Endodermal cell (in vitro differentiated cells): Measurements from ENCODE around the gene EXOSC9. TPM values are rescaled to one million over a fixed set of nuclear protein-coding genes. Genes with fewer than 3 reads are reported as not detected.

Experiments used
- DNase-seq: peaks from one replicate; pipeline ENCODE4 v3.0.0-alpha.2; 2017
- H3K27ac ChIP-seq: 2 replicates; pipeline ENCODE4 v1.5.1; 2013; ENCODE audit warnings: mild to moderate bottlenecking, low read depth, low read length, moderate library complexity
- H3K27me3 ChIP-seq: 2 replicates; pipeline ENCODE4 v1.6.1; 2013; ENCODE audit warnings: mild to moderate bottlenecking, low read length, moderate library complexity; ENCODE audit not compliant: insufficient read depth, control insufficient read depth, poor library complexity, severe bottlenecking
- H3K36me3 ChIP-seq: 2 replicates; pipeline ENCODE4 v1.7.0; 2013; ENCODE audit warnings: mild to moderate bottlenecking, low read length, moderate library complexity; ENCODE audit not compliant: control insufficient read depth, insufficient read depth
- H3K4me1 ChIP-seq: one replicate; pipeline ENCODE4 v1.7.0; 2013; ENCODE audit warnings: low read length; ENCODE audit not compliant: control insufficient read depth, insufficient read depth
- H3K4me3 ChIP-seq: 2 replicates; pipeline ENCODE4 v1.5.1; 2013; ENCODE audit warnings: mild to moderate bottlenecking, low read length, moderate library complexity
- H3K9ac ChIP-seq: 2 replicates; pipeline ENCODE4 v1.6.1; 2013; ENCODE audit warnings: mild to moderate bottlenecking, low read length, moderate library complexity; ENCODE audit not compliant: poor library complexity, severe bottlenecking; ENCODE audit errors: extremely low read depth
- H3K9me3 ChIP-seq: 2 replicates; pipeline ENCODE4 v1.6.1; 2013; ENCODE audit warnings: mild to moderate bottlenecking, low read length, moderate library complexity; ENCODE audit not compliant: control insufficient read depth
- H3K27ac Mint-ChIP-seq: 2 replicates; pipeline ENCODE4 v1.8.0; 2020; ENCODE audit warnings: mixed read lengths
- H3K27me3 Mint-ChIP-seq: 2 replicates; pipeline ENCODE4 v1.8.0; 2021; ENCODE audit warnings: mild to moderate bottlenecking, mixed read lengths; ENCODE audit not compliant: insufficient read depth
- H3K36me3 Mint-ChIP-seq: 2 replicates; pipeline ENCODE4 v1.8.0; 2020; ENCODE audit warnings: low read depth, mixed read lengths
- H3K4me1 Mint-ChIP-seq: 2 replicates; pipeline ENCODE4 v1.8.0; 2020; ENCODE audit warnings: mixed read lengths
- H3K4me3 Mint-ChIP-seq: 2 replicates; pipeline ENCODE4 v1.8.0; 2020; ENCODE audit warnings: mild to moderate bottlenecking, moderate library complexity, mixed read lengths
- H3K9me3 Mint-ChIP-seq: 2 replicates; pipeline ENCODE4 v1.8.0; 2020; ENCODE audit warnings: mild to moderate bottlenecking, mixed read lengths
- CTCF ChIP-seq: fragments of 200-600 bp; sonication (generic); conservative IDR thresholded peaks from 2 replicates; pipeline ENCODE4 v1.5.0; 2021; ENCODE audit warnings: antibody characterized with exemption, mild to moderate bottlenecking
- WGBS, 2 experiments: methylation state at CpG; one replicate each; pipeline versions ENCODE4 v1.1.5 to v1.1.7; 2013; ENCODE audit warnings: missing lambda C conversion rate in 2 of 2, mixed read lengths in 1 of 2; ENCODE audit not compliant: insufficient coverage in 1 of 2, insufficient read length in 1 of 2; 5-methylcytosine and 5-hydroxymethylcytosine counted together
- total RNA-seq, 2 donors: library from RNA; stranded (reverse); fragmentation: NEBNext Ultra II Directional in 1 of 2; extraction: Animal tissue kit (Norgen Biotek cat#: 25700) in 1 of 2; gene quantifications; 2 replicates in 1 of 2; 3 replicates in 1 of 2; pipeline ENCODE4 v1.2.1, GENCODE V29; 2021

The EXOSC9 gene
- total RNA-seq, 2 donors from 2014 or later, result 47.9 to 69.0 TPM

- DNase-seq, result no peak
- no peak for TF ChIP-seq CTCF
- no peaks in the 10 kb centered on the region for H3K4me1 ChIP-seq
- no peaks in the 10 kb centered on the region for H3K27me3 ChIP-seq
- peak overlapping the region; percentile 42 for H3K27ac ChIP-seq
- peaks cover 8% of the 10 kb centered on the region for H3K4me1 Mint-ChIP-seq
- H3K4me3 Mint-ChIP-seq, result peak overlapping the region; percentile 86
- peaks cover 23% of the 10 kb centered on the region for H3K36me3 Mint-ChIP-seq
- peaks cover 4% of the 10 kb centered on the region for H3K27me3 Mint-ChIP-seq
- 73 to 92% methylated on average over 5 to 8 of the region's 8 CpGs for WGBS, 2 experiments
- no peaks in the 10 kb centered on the region for H3K9me3 ChIP-seq
- H3K27ac Mint-ChIP-seq, result peak overlapping the region; percentile 98
- H3K9ac ChIP-seq, result peak overlapping the region; percentile 89
- H3K4me3 ChIP-seq, result peak overlapping the region; percentile 93
- H3K36me3 ChIP-seq, result peaks cover 31% of the 10 kb centered on the region
- H3K9me3 Mint-ChIP-seq, result no peaks in the 10 kb centered on the region
Observed at GRCh38 chr4:121800638-121800960, 524 bp upstream of the EXOSC9 start.

- Histone ChIP-seq H3K27me3 (no peaks in the 10 kb centered on the region), H3K9ac (peak overlapping the region; percentile 89), H3K4me3 (peak overlapping the region; percentile 93), H3K4me1 (no peaks in the 10 kb centered on the region), H3K9me3 (no peaks in the 10 kb centered on the region), H3K27ac (peak overlapping the region; percentile 52), H3K36me3 (peaks cover 41% of the 10 kb centered on the region)
- peaks cover 4% of the 10 kb centered on the region for H3K27me3 Mint-ChIP-seq
- H3K4me1 Mint-ChIP-seq, result peaks cover 8% of the 10 kb centered on the region
- peak overlapping the region; percentile 98 for H3K27ac Mint-ChIP-seq
- H3K9me3 Mint-ChIP-seq, result no peaks in the 10 kb centered on the region
- 18 to 39% methylated on average over 4 of the region's 4 CpGs for WGBS, 2 experiments
- no peak for DNase-seq
- TF ChIP-seq CTCF, result no peak
- H3K4me3 Mint-ChIP-seq, result peak overlapping the region; percentile 86
- H3K36me3 Mint-ChIP-seq, result peaks cover 32% of the 10 kb centered on the region
Observed at GRCh38 chr4:121801715-121802075, 572 bp downstream of the EXOSC9 start.

GRCh38 chr4:121806411-121806810 lies 5.3 kb downstream of the EXOSC9 start:
- Mint-ChIP-seq H3K27me3 (no peaks in the 10 kb centered on the region), H3K27ac (no peak overlapping the region), H3K4me3 (no peak overlapping the region), H3K36me3 (peaks cover 57% of the 10 kb centered on the region), H3K9me3 (no peaks in the 10 kb centered on the region), H3K4me1 (peaks cover 6% of the 10 kb centered on the region)
- Histone ChIP-seq H3K9me3 (no peaks in the 10 kb centered on the region), H3K27me3 (no peaks in the 10 kb centered on the region), H3K27ac (no peak overlapping the region), H3K4me3 (no peak overlapping the region), H3K9ac (no peak overlapping the region), H3K4me1 (no peaks in the 10 kb centered on the region), H3K36me3 (peaks cover 82% of the 10 kb centered on the region)
- TF ChIP-seq CTCF, result no peak
- no peak for DNase-seq
- WGBS, 2 experiments, result 97 to 100% methylated on average over 1 to 4 of the region's 4 CpGs
